HEK293 (cell line): ENCODE results near the gene DAZAP1.

Source experiments
- CTCF ChIA-PET: fragments of 350-600 bp; formaldehyde crosslinking; extraction: SDS; loops from one replicate; lab custom pipeline; 2021; ENCODE audit warnings: antibody characterized with exemption; lab: Yijun Ruan, JAX
- POLR2A ChIA-PET: fragments of 300-600 bp; formaldehyde crosslinking; extraction: SDS; loops from one replicate; lab custom pipeline; 2020; ENCODE audit warnings: antibody characterized with exemption, inconsistent platforms; lab: Yijun Ruan, JAX
- H3K27ac ChIP-seq: fragments of 200-500 bp; sonication (Bioruptor generic); 2 replicates; pipeline ENCODE4 v1.5.1; 2014; ENCODE audit warnings: low read depth, low read length, control low read depth, inconsistent platforms; ENCODE audit errors: extremely low read depth
- H3K36me3 ChIP-seq, 2 experiments: fragments of 200-500 bp in 1 of 2; sonication (Bioruptor generic) in 1 of 2; 1 replicate in 1 of 2; 2 replicates in 1 of 2; pipeline ENCODE4 v1.5.1; 2014 to 2017; ENCODE audit warnings: inconsistent platforms in 2 of 2, low read length in 2 of 2; ENCODE audit not compliant: control insufficient read depth in 2 of 2, insufficient read depth in 1 of 2
- H3K4me1 ChIP-seq: fragments of 200-500 bp; sonication (Bioruptor generic); 2 replicates; pipeline ENCODE4 v1.5.1; 2014; ENCODE audit warnings: mild to moderate bottlenecking, low read length, inconsistent platforms; ENCODE audit not compliant: control insufficient read depth, insufficient read depth
- H3K4me3 ChIP-seq: 2 replicates; pipeline ENCODE4 v1.5.1; 2011; ENCODE audit warnings: low read depth, mild to moderate bottlenecking, control low read depth, low read length, moderate library complexity
- H3K9me3 ChIP-seq: fragments of 200-500 bp; sonication (Bioruptor generic); 2 replicates; pipeline ENCODE4 v1.5.1; 2014; ENCODE audit warnings: low read depth, low read length, inconsistent platforms; ENCODE audit not compliant: control insufficient read depth, insufficient read depth
- GFI1B ChIP-seq: fragments of 450-650 bp; formaldehyde crosslinking; IDR thresholded peaks from 2 replicates; pipeline ENCODE4 v1.5.1; 2016; ENCODE audit warnings: missing biosample characterization, missing genetic modification characterization
- HIC1 ChIP-seq: fragments of 450-650 bp; formaldehyde crosslinking; IDR thresholded peaks from 2 replicates; pipeline ENCODE4 v1.5.1; 2016; ENCODE audit warnings: missing biosample characterization, missing genetic modification characterization
- YY2 ChIP-seq: fragments of 450-650 bp; formaldehyde crosslinking; IDR thresholded peaks from 2 replicates; pipeline ENCODE4 v1.5.1; 2016; ENCODE audit warnings: missing biosample characterization, missing genetic modification characterization
- ZBTB10 ChIP-seq: fragments of 450-650 bp; formaldehyde crosslinking; IDR thresholded peaks from 2 replicates; pipeline ENCODE4 v1.5.1; 2016; ENCODE audit warnings: missing biosample characterization, missing genetic modification characterization
- ZNF121 ChIP-seq: fragments of 450-650 bp; formaldehyde crosslinking; IDR thresholded peaks from 2 replicates; pipeline ENCODE4 v1.5.1; 2016; ENCODE audit warnings: missing biosample characterization, missing genetic modification characterization
- ZNF148 ChIP-seq: fragments of 450-650 bp; formaldehyde crosslinking; IDR thresholded peaks from 2 replicates; pipeline ENCODE4 v1.5.0; 2017; ENCODE audit warnings: missing biosample characterization, missing genetic modification characterization, borderline replicate concordance
- ZNF223 ChIP-seq: fragments of 450-650 bp; formaldehyde crosslinking; IDR thresholded peaks from 2 replicates; pipeline ENCODE4 v1.5.1; 2016; ENCODE audit warnings: missing biosample characterization, missing genetic modification characterization
- ZNF335 ChIP-seq: fragments of 450-650 bp; formaldehyde crosslinking; conservative IDR thresholded peaks from 2 replicates; pipeline ENCODE4 v1.5.1; 2016; ENCODE audit warnings: missing biosample characterization, missing genetic modification characterization
- ZNF350 ChIP-seq: fragments of 450-650 bp; formaldehyde crosslinking; IDR thresholded peaks from 2 replicates; pipeline ENCODE4 v1.5.0; 2017; ENCODE audit warnings: missing biosample characterization, mild to moderate bottlenecking, missing genetic modification characterization
- ZNF362 ChIP-seq: fragments of 450-650 bp; formaldehyde crosslinking; IDR thresholded peaks from 2 replicates; pipeline ENCODE4 v1.5.1; 2016; ENCODE audit warnings: missing biosample characterization, missing genetic modification characterization
- ZNF366 ChIP-seq: fragments of 450-650 bp; formaldehyde crosslinking; conservative IDR thresholded peaks from 2 replicates; pipeline ENCODE4 v1.5.1; 2016; ENCODE audit warnings: missing biosample characterization, missing genetic modification characterization
- ZNF48 ChIP-seq: fragments of 450-650 bp; formaldehyde crosslinking; IDR thresholded peaks from 2 replicates; pipeline ENCODE4 v1.5.1; 2016; ENCODE audit warnings: missing biosample characterization, missing genetic modification characterization
- ZNF558 ChIP-seq: fragments of 450-650 bp; formaldehyde crosslinking; IDR thresholded peaks from 2 replicates; pipeline ENCODE4 v1.5.1; 2016; ENCODE audit warnings: missing biosample characterization, missing genetic modification characterization
- ZNF623 ChIP-seq: fragments of 450-650 bp; formaldehyde crosslinking; IDR thresholded peaks from 2 replicates; pipeline ENCODE4 v1.5.1; 2016; ENCODE audit warnings: missing biosample characterization, missing genetic modification characterization

DAZAP1 gene

GRCh38 chr19:1401889-1402217 lies 5.5 kb upstream of the DAZAP1 start:
- no peak overlapping the region; the same call in 1 of the 2 replicates for H3K27ac ChIP-seq
- CTCF ChIA-PET = no interaction called here
- no peaks in the 10 kb centered on the region for H3K9me3 ChIP-seq
- TF ChIP-seq ZNF366 (tag by site-specific recombination) (peak; percentile 62), ZNF48 (tag by site-specific recombination) (no peak), ZNF121 (tag by site-specific recombination) (peak; percentile 99)
- H3K4me1 ChIP-seq = no peaks in the 10 kb centered on the region
- H3K36me3 ChIP-seq = peaks cover 0 to 21% of the 10 kb centered on the region in 2 experiments; a peak in 1 of 3 replicates
- no peak overlapping the region for H3K4me3 ChIP-seq
- POLR2A ChIA-PET = no interaction called here

GRCh38 chr19:1402411-1403070 lies 4.8 kb upstream of the DAZAP1 start:
- Histone ChIP-seq H3K27ac (no peak overlapping the region), H3K36me3 (peaks cover 0 to 16% of the 10 kb centered on the region in 2 experiments; a peak in 1 of 3 replicates), H3K9me3 (no peaks in the 10 kb centered on the region), H3K4me3 (no peak overlapping the region), H3K4me1 (no peaks in the 10 kb centered on the region)
- TF ChIP-seq ZNF558 (tag by site-specific recombination) (no peak), GFI1B (tag by site-specific recombination) (no peak), ZBTB10 (no peak), YY2 (tag by site-specific recombination) (no peak), HIC1 (peak; percentile 49), ZNF350 (tag by site-specific recombination) (no peak), ZNF223 (tag by site-specific recombination) (peak; percentile 96), ZNF148 (no peak), ZNF623 (tag by site-specific recombination) (peak; percentile 74), ZNF362 (tag by site-specific recombination) (no peak), ZNF335 (tag by site-specific recombination) (peak; percentile 82; the same call in 1 of the 2 replicates)
- CTCF ChIA-PET = interaction anchor here (1.5 kb wide), 1 partner anchor 158 kb away, joined by 3 read pairs; no protein-coding TSS in a partner anchor
- POLR2A ChIA-PET = interaction anchor here (0.5 to 1.4 kb wide), 3 partner anchors 20 to 982 kb away, joined by 3 to 4 read pairs (median 4); no protein-coding TSS in a partner anchor
